ENCODE data around the gene HOXC9.
A peak's percentile ranks its signal among the peaks of the same experiment; 100 is the strongest.

The HOXC9 gene

GRCh38 chr12:54026640-54027441, 26.9 kb downstream of the HOXC9 start:
- peaks cover 44% of the 10 kb centered on the region for H3K27me3 ChIP-seq (ENCODE audit: insufficient read depth, poor library complexity, severe bottlenecking)
- TF ChIP-seq, protein P1, sequence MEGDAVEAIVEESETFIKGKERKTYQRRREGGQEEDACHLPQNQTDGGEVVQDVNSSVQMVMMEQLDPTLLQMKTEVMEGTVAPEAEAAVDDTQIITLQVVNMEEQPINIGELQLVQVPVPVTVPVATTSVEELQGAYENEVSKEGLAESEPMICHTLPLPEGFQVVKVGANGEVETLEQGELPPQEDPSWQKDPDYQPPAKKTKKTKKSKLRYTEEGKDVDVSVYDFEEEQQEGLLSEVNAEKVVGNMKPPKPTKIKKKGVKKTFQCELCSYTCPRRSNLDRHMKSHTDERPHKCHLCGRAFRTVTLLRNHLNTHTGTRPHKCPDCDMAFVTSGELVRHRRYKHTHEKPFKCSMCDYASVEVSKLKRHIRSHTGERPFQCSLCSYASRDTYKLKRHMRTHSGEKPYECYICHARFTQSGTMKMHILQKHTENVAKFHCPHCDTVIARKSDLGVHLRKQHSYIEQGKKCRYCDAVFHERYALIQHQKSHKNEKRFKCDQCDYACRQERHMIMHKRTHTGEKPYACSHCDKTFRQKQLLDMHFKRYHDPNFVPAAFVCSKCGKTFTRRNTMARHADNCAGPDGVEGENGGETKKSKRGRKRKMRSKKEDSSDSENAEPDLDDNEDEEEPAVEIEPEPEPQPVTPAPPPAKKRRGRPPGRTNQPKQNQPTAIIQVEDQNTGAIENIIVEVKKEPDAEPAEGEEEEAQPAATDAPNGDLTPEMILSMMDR (IDR thresholded peaks at IDR 0.05; ENCODE audit: insufficient read depth, low read length) = no peak
- TF ChIP-seq GABPA (IDR thresholded peaks at IDR 0.05; ENCODE audit: low read depth) (no peak), SPI1 (IDR thresholded peaks at IDR 0.05; ENCODE audit: borderline replicate concordance, low read depth) (peak; percentile 15; the same call in 1 of the 2 replicates)

DNA sequence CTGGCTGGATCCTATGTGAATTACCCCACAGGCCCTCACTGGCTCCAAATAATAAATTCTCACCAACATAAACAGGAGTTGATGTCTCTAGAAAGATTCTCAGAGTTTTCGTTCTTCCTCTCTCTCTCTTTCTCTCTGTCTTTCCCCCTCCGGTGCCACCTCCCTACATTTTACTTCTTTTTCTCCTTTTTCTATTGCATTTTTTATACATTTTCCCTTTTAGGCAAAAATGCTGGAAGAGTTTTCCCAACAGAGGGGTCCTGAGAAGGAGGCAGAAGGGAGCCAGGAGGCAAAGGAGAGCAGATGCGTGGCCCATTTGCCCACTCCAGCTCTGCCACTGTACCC, 27.5 kb downstream of the HOXC9 start:
- no peak overlapping the region for H3K4me3 ChIP-seq (replicated peaks; ENCODE audit: insufficient read depth, low read length)
- peaks cover 50% of the 10 kb centered on the region for H3K27me3 ChIP-seq (ENCODE audit: insufficient read depth, poor library complexity, severe bottlenecking)
- TF ChIP-seq SPI1 (IDR thresholded peaks at IDR 0.05; ENCODE audit: borderline replicate concordance, low read depth) (no peak), GABPA (IDR thresholded peaks at IDR 0.05; ENCODE audit: low read depth) (no peak), REST (IDR thresholded peaks at IDR 0.05; ENCODE audit: insufficient replicate concordance, low read depth) (no peak), POLR2AphosphoS5 (IDR thresholded peaks at IDR 0.05; ENCODE audit: low read depth) (no peak)
- TF ChIP-seq, protein P1 (IDR thresholded peaks at IDR 0.05; ENCODE audit: insufficient read depth, low read length) = no peak
- H3K27ac ChIP-seq (replicated peaks) = no peak overlapping the region
- DNase-seq (ENCODE audit: low read depth in 1 of 2, low spot score in 1 of 2) = no peak

More at GRCh38 chr12:54026640-54027441, 26.9 kb downstream of the HOXC9 start:
- Histone ChIP-seq H3K27ac (replicated peaks) (no peak overlapping the region), H3K4me3 (replicated peaks; ENCODE audit: insufficient read depth, low read length) (no peak overlapping the region)
- peak in 1 of 2 experiments; percentile 48 for DNase-seq (ENCODE audit: low read depth in 1 of 2, low spot score in 1 of 2)

GRCh38 chr12:54028314-54029201, 28.6 kb downstream of the HOXC9 start, which contains the start of gene HOXC6:
HOXC6 (plus strand) TSS chr12:54028440; CDS start chr12:54028522, 82 bp downstream.
- H3K27ac ChIP-seq (replicated peaks) = no peak within 1 kb of the TSS
- TF ChIP-seq REST (IDR thresholded peaks at IDR 0.05; ENCODE audit: insufficient replicate concordance, low read depth) (no peak), GABPA (IDR thresholded peaks at IDR 0.05; ENCODE audit: low read depth) (no peak), POLR2AphosphoS5 (IDR thresholded peaks at IDR 0.05; ENCODE audit: low read depth) (no peak), SPI1 (IDR thresholded peaks at IDR 0.05; ENCODE audit: borderline replicate concordance, low read depth) (no peak)
- TF ChIP-seq, protein P1 (IDR thresholded peaks at IDR 0.05; ENCODE audit: insufficient read depth, low read length) = no peak
- H3K27me3 ChIP-seq (ENCODE audit: insufficient read depth, poor library complexity, severe bottlenecking) = peaks cover 59% of the 10 kb centered on the region
- no peak for DNase-seq (ENCODE audit: low read depth in 1 of 2, low spot score in 1 of 2)
- H3K4me3 ChIP-seq (replicated peaks; ENCODE audit: insufficient read depth, low read length) = no peak within 1 kb of the TSS
